Measurements from ENCODE around the gene PPBP. TPM values are rescaled to one million over a fixed set of nuclear protein-coding genes. Genes with fewer than 3 reads are reported as not detected.
"Not testable (repeated sequence)": the region's sequence is repeated elsewhere in the genome, so short reads cannot be mapped to it uniquely, and the experiment has no call there.

The PPBP gene
- total RNA-seq, 2 experiments from 2014 or later, result not detected

GRCh38 chr4:73967866-73968265 is 20.1 kb downstream of the PPBP start:
- no peak overlapping the region for H3K4me3 Mint-ChIP-seq
- no peaks in the 10 kb centered on the region for H3K4me1 Mint-ChIP-seq (ENCODE audit: low read depth)
- CTCF ChIA-PET, result no interaction called here
- no peaks in the 10 kb centered on the region for H3K36me3 Mint-ChIP-seq (ENCODE audit: low read depth)
- peaks cover 13% of the 10 kb centered on the region for H3K9me3 Mint-ChIP-seq
- H3K27ac Mint-ChIP-seq, result no peak overlapping the region
- no peak for DNase-seq
- H3K27me3 Mint-ChIP-seq (ENCODE audit: low read depth), result peaks cover 3% of the 10 kb centered on the region
- intact Hi-C loops (cut with micrococcal nuclease), result no loop called here

- CTCF ChIA-PET, result no interaction called here
- Mint-ChIP-seq H3K9me3 (peaks cover 5% of the 10 kb centered on the region), H3K4me3 (no peak overlapping the region), H3K4me1 (ENCODE audit: low read depth) (no peaks in the 10 kb centered on the region), H3K27me3 (ENCODE audit: low read depth) (peaks cover 3% of the 10 kb centered on the region), H3K27ac (no peak overlapping the region), H3K36me3 (ENCODE audit: low read depth) (no peaks in the 10 kb centered on the region)
- intact Hi-C loops (cut with micrococcal nuclease), result no loop called here
- no peak for DNase-seq
Observed at GRCh38 chr4:73964862-73965611, 23.0 kb downstream of the PPBP start.

DNA sequence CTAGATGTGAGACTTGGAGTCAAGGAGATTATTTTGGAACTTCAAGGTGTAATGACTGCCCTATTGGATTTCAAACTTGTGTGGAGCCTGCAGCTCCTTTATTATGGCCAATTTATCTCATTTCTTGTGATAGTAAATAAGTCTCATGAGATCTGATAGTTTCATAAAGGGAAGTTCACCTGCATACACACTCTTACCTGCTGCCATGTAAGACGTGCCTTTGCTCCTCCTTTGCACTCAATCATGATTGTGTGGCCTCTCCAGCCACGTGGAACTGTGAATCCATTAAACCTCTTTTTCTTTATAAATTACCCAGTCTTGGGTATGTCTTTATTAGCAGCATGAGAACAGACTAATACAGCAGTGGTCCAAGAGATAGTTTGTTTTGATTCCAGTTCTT is 25.3 kb downstream of the PPBP start:
- no peak for DNase-seq
- CTCF ChIA-PET, result no interaction called here
- Mint-ChIP-seq H3K4me3 (no peak overlapping the region), H3K4me1 (ENCODE audit: low read depth) (no peaks in the 10 kb centered on the region), H3K27ac (no peak overlapping the region), H3K36me3 (ENCODE audit: low read depth) (no peaks in the 10 kb centered on the region), H3K27me3 (ENCODE audit: low read depth) (peaks cover 3% of the 10 kb centered on the region), H3K9me3 (peaks cover 8% of the 10 kb centered on the region)
- intact Hi-C loops (cut with micrococcal nuclease), result no loop called here

DNA sequence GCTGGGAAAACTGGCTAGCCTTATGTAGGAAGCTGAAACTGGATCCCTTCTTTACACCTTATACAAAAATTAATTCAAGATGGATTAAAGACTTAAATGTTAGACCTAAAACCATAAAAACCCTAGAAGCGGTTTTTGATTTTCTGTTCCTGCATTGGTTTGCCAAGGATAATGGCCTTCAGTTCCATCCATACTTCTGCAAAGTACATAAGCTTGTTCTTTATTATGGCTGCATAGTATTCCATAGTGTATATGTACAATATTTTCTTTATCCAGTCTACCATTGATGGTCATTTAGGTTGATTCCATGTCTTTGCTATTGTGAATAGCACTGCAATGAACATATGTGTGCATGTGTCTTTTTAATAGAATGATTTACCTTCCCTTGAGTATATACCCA is 28.9 kb downstream of the PPBP start:
- H3K4me1 Mint-ChIP-seq (ENCODE audit: low read depth); H3K27ac Mint-ChIP-seq; H3K36me3 Mint-ChIP-seq (ENCODE audit: low read depth); CTCF ChIA-PET; DNase-seq; H3K27me3 Mint-ChIP-seq (ENCODE audit: low read depth); intact Hi-C loops (cut with micrococcal nuclease); H3K4me3 Mint-ChIP-seq: not testable (repeated sequence)
- peaks cover 22% of the 10 kb centered on the region for H3K9me3 Mint-ChIP-seq

DNA sequence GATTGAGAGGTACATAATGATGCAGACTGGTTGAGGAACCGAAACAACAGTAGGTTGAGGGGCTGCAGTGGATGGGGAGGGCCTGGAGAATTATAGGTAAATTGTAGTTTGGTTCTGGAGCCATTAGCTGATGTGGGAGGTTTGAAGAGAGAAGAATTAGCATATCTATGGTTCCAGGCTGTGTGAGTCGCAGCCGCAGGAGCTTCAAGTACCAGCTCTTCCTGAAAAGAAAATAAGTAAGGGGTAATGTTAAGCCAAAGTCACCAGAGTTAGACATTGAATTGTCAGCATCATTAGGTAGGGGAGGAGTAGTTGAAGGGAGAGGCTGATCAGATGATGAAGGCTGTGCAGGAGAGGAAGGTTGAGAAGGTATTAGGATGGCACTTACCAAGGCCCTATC is 35.6 kb downstream of the PPBP start:
- no peak overlapping the region for H3K4me3 Mint-ChIP-seq
- DNase-seq, result no peak
- H3K36me3 Mint-ChIP-seq (ENCODE audit: low read depth), result no peaks in the 10 kb centered on the region
- H3K4me1 Mint-ChIP-seq (ENCODE audit: low read depth), result no peaks in the 10 kb centered on the region
- H3K27me3 Mint-ChIP-seq (ENCODE audit: low read depth), result no peaks in the 10 kb centered on the region
- intact Hi-C loops (cut with micrococcal nuclease), result no loop called here
- no peak overlapping the region for H3K27ac Mint-ChIP-seq
- H3K9me3 Mint-ChIP-seq, result peaks cover 11% of the 10 kb centered on the region
- CTCF ChIA-PET, result no interaction called here

DNA sequence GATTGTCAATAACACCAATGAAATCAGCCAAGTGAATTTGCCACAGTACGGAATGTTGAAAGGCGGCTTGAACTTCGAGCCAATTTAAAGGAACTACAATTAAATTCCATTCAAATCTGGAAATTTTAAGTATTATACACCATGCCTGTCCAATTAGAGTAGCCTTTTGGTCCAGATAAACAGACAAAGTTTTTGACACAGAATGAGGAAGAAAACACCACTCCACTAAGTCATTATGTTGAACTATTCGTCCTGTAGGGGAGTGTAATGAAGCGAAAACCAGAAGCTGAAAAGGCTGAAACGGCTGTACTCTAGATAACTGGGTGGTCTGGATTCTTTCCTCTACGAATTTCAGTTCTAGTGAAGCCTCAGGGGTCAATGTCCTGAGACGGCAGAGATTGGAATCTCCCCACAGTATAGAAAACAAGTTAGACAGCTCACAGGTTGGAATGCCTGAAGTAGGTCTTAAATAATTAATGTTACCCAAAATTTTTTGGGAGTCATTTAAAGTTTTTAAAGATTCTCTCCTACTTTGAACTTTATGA is 37.5 kb downstream of the PPBP start:
- H3K27me3 Mint-ChIP-seq (ENCODE audit: low read depth); H3K27ac Mint-ChIP-seq; DNase-seq; H3K36me3 Mint-ChIP-seq (ENCODE audit: low read depth); H3K9me3 Mint-ChIP-seq; H3K4me1 Mint-ChIP-seq (ENCODE audit: low read depth); intact Hi-C loops (cut with micrococcal nuclease); CTCF ChIA-PET; H3K4me3 Mint-ChIP-seq: not testable (repeated sequence)

GRCh38 chr4:73948990-73949706 is 38.8 kb downstream of the PPBP start:
- no peak overlapping the region for H3K27ac Mint-ChIP-seq
- CTCF ChIA-PET, result interaction anchor here (1.0 kb wide), 1 partner anchor 43 kb away, joined by 3 read pairs; no protein-coding TSS in a partner anchor

GRCh38 chr4:73948291-73948690 is 39.7 kb downstream of the PPBP start:
- CTCF ChIA-PET, result interaction anchor here (1.0 kb wide), 1 partner anchor 44 kb away, joined by 3 read pairs; no protein-coding TSS in a partner anchor
- H3K9me3 Mint-ChIP-seq, result no peaks in the 10 kb centered on the region
- no peak overlapping the region for H3K27ac Mint-ChIP-seq
- H3K36me3 Mint-ChIP-seq (ENCODE audit: low read depth), result no peaks in the 10 kb centered on the region
- no peaks in the 10 kb centered on the region for H3K4me1 Mint-ChIP-seq (ENCODE audit: low read depth)
- H3K4me3 Mint-ChIP-seq, result no peak overlapping the region
- peaks cover 19% of the 10 kb centered on the region for H3K27me3 Mint-ChIP-seq (ENCODE audit: low read depth)
- no peak for DNase-seq
- intact Hi-C loops (cut with micrococcal nuclease), result no loop called here

More at GRCh38 chr4:73948990-73949706, 38.8 kb downstream of the PPBP start:
- no peaks in the 10 kb centered on the region for H3K36me3 Mint-ChIP-seq (ENCODE audit: low read depth)
- peaks cover 13% of the 10 kb centered on the region for H3K27me3 Mint-ChIP-seq (ENCODE audit: low read depth)
- peaks cover under 1% of the 10 kb centered on the region for H3K9me3 Mint-ChIP-seq
- no peak overlapping the region for H3K4me3 Mint-ChIP-seq
- H3K4me1 Mint-ChIP-seq (ENCODE audit: low read depth), result no peaks in the 10 kb centered on the region
- no peak for DNase-seq
- intact Hi-C loops (cut with micrococcal nuclease), result no loop called here

DNA sequence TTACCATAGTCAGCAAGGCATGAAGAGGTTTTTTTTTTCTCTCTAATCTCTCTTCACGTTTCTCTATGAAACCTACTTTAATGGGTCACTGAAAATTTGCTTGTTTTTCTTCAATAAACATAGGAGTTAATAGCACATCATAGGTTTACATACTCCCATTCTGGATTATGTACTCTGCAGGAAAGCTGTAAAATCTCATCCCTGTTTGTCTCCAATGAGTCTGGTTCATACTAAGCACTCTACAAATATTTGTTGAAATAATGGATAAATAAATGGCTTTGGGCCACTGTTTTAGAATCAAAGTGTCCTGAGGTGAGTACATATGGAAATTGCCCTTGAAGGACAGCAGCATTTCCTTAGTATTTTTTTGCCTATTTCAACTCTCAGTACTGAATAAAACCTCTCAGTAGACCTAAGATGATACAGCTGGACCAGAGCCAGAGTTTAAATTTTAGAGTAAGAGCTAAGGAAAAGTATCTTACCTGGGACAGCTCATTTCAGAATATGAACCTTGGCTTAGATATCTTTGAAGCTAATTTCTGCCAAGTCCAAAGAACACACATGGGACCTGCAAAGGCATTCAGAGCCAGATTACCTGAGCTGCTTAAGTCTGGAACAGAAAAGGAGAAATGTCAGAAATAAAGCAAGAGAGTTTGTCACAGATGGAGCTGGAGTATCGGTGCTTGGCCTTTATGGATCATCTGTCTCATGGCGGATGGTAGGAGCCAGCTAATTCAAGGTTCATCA is 40.6 kb downstream of the PPBP start:
- CTCF ChIA-PET, result no interaction called here
- intact Hi-C loops (cut with micrococcal nuclease), result no loop called here

DNA sequence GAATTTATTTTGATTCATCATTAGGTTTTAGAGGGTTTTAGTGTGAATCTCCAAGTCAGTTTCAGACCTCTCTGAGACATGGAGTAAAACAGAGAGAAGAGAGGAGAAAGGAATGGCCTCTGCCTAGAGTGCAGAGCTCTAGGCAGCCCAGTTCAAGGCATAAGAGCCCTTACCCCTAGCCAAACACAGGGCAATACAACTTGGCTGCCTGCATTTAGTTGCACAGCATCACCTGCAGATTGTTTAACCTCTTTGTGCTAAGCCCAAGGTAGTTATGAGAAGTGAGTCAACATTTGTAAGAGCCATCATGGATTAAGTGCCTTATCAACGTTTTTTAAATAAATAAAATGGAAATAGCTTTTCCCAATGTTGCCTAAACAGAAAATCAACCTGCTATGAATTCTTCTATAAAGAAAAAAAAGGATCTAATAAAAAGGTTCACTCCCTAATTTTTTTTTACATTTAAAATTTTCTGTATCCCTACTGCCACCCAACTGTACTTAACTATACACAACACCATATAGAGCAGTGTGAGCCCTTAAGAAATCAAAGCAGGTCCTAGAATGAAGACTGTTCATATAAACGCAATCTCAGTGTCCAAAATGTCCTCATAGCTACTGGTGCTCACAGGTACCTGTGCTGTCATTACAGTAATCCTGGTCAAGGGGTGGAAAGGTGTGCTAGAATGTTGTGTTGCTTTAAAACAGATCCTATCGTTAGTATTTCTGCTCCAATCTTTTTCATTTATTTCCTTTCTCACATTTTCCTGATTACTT is 42.1 kb downstream of the PPBP start:
- no peaks in the 10 kb centered on the region for H3K9me3 Mint-ChIP-seq

More for the DNA sequence above, 40.6 kb downstream of the PPBP start:
- DNase-seq, result no peak
- no peaks in the 10 kb centered on the region for H3K4me1 Mint-ChIP-seq (ENCODE audit: low read depth)
- peaks cover 25% of the 10 kb centered on the region for H3K27me3 Mint-ChIP-seq (ENCODE audit: low read depth)
- H3K27ac Mint-ChIP-seq, result no peak overlapping the region
- no peaks in the 10 kb centered on the region for H3K9me3 Mint-ChIP-seq
- no peak overlapping the region for H3K4me3 Mint-ChIP-seq
- no peaks in the 10 kb centered on the region for H3K36me3 Mint-ChIP-seq (ENCODE audit: low read depth)

GRCh38 chr4:73945140-73945539 is 42.9 kb downstream of the PPBP start:
- CTCF ChIA-PET, result no interaction called here
- no peak for DNase-seq
- Mint-ChIP-seq H3K9me3 (no peaks in the 10 kb centered on the region), H3K4me1 (ENCODE audit: low read depth) (no peaks in the 10 kb centered on the region), H3K27ac (no peak overlapping the region), H3K36me3 (ENCODE audit: low read depth) (no peaks in the 10 kb centered on the region), H3K4me3 (no peak overlapping the region), H3K27me3 (ENCODE audit: low read depth) (peaks cover 25% of the 10 kb centered on the region)
- intact Hi-C loops (cut with micrococcal nuclease), result no loop called here

More for the DNA sequence above, 42.1 kb downstream of the PPBP start:
- H3K27me3 Mint-ChIP-seq (ENCODE audit: low read depth), result peaks cover 25% of the 10 kb centered on the region
- CTCF ChIA-PET, result interaction anchor here (0.6 to 0.7 kb wide), 2 partner anchors 238 to 285 kb away, joined by 3 read pairs; no protein-coding TSS in a partner anchor
- no peak overlapping the region for H3K4me3 Mint-ChIP-seq
- DNase-seq, result no peak
- intact Hi-C loops (cut with micrococcal nuclease), result no loop called here
- H3K36me3 Mint-ChIP-seq (ENCODE audit: low read depth), result no peaks in the 10 kb centered on the region
- no peak overlapping the region for H3K27ac Mint-ChIP-seq
- no peaks in the 10 kb centered on the region for H3K4me1 Mint-ChIP-seq (ENCODE audit: low read depth)

All from activated naive CD4-positive, alpha-beta T cell treated with anti-CD3 and anti-CD28 coated beads for 36 hours (primary cell).